IPS-18c (cell line): Measurements from ENCODE around the gene C16orf96.

Experiments
- H3K4me3 ChIP-seq: 2 replicates; pipeline ENCODE4 v1.7.0; 2013; ENCODE audit warnings: low read depth, mild to moderate bottlenecking, low read length, moderate library complexity; ENCODE audit not compliant: insufficient read depth
- H3K9me3 ChIP-seq: one replicate; pipeline ENCODE4 v1.6.1; 2013; ENCODE audit warnings: mild to moderate bottlenecking, low read length, moderate library complexity; ENCODE audit not compliant: control insufficient read depth, insufficient read depth

Gene C16orf96

DNA sequence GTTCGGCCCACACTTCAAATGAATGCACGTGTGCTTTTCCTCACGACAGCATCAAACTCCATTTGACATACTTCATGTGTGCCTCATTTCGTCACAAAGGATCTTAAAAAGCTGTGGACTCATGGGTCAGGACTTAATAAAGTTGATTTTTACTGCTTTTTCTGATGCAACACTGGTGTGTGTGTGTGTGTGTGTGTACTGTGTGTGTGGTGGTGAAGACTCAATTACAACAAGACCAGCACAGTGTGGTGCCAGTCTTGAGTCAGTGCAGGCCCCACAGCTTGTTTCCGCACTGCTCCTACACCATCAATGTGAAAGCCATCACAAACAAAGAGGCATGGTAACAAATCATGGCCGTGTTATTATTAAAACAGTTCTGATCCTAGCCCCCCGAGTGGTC is 35.2 kb upstream of the C16orf96 start:
- H3K4me3 ChIP-seq: no peak overlapping the region
- H3K9me3 ChIP-seq: no peaks in the 10 kb centered on the region

DNA sequence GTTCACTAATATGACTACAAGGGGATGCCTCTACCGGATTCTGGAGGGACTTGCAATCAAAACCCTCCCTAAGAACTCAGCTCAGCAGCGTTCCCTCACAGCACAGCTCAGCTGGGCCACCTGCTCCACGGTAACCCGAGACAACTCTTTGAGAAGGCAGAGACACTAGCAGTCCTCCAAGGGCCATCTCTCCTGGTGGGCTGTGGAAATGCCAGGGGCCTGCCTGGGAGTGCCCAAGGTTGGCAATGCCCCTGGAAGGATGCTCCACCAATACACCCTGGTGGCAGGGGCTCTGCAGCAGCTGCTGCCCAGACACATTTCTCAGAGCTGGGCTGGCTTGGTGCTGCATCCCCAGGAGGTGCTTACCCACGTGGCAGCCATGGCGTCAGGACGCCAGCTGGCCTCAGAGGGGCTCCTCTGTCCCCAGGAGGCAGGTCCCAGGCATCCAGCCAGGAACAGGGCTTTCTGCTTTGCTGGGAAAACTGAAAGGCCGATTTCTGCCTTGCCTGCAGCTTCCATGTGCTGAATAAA is 34.0 kb upstream of the C16orf96 start:
- Histone ChIP-seq H3K9me3 (peaks cover under 1% of the 10 kb centered on the region), H3K4me3 (no peak overlapping the region)

DNA sequence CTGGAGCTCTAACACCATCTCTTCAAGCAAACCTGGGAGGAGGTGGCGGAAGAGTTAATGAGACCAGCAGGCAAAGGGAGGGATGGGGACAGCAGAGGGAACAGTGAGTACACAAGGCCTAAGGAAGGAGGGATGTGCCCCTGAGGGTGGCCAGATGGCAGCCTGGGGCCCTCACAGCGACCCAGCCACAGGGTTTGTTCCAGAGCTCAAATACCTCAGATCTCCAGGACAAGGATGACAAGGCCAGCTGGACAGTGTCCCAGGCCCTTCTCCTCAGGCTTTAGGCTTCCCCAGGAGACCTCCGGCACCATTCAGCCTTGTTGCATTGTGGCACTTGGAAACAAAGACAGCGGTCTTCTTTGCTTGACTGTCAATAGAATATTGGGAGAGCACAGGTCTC is 32.5 kb upstream of the C16orf96 start:
- Histone ChIP-seq H3K9me3 (peaks cover 2% of the 10 kb centered on the region), H3K4me3 (no peak overlapping the region)

GRCh38 chr16:4524571-4524970 is 31.6 kb upstream of the C16orf96 start:
- Histone ChIP-seq H3K4me3 (no peak overlapping the region), H3K9me3 (peaks cover 2% of the 10 kb centered on the region)

GRCh38 chr16:4525069-4525468 is 31.1 kb upstream of the C16orf96 start:
- H3K4me3 ChIP-seq: no peak overlapping the region

GRCh38 chr16:4525634-4526277 is 30.4 kb upstream of the C16orf96 start:
- H3K4me3 ChIP-seq: no peak overlapping the region
- peaks cover 2% of the 10 kb centered on the region for H3K9me3 ChIP-seq

More at GRCh38 chr16:4525069-4525468, 31.1 kb upstream of the C16orf96 start:
- H3K9me3 ChIP-seq: peaks cover 2% of the 10 kb centered on the region

DNA sequence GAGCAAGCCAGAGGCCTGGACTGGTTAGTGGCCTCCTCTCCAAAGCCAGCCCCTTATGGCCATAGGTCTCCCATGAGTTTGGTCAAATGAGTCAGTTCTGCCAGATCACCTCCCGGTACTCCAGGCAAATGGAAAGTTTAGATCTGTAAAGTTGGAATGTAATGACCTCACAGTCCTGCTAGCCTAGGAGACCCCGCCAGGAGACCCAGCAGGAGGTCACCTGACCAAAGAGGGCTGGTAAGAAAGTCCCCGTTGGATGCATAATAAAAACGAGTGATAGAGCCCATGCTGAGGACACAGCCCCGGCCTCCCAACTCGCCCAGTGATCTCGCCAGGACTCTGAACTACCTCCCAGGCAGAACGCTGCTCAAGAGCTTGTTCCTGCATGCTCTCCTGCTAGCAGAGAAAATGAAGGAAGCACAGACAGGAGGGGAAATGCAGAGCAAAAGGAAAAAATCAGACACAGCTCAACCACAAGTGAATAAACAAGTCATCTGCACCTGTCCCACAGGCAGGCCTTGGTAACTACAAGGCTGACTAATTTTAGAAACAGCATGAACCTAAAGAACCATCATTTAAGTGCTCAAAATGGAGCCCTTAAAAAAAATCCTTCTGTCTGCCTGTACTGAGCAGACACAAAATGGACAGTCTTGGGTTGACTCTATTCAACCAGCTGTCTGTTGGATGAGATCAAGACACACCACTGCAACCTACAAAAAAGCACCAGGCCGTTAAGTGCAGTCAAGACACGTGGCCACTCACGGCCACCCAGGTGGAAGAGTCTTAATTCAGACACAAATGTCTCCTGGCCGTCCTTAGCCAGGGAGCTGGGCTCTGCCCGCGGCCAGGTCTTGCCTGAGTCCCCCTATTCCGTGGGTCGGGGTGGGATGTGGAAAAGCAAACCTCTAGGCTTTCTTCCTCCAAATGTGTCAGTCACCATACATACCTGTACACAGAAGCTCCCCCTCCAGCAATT is 26.8 kb upstream of the C16orf96 start:
- H3K4me3 ChIP-seq: no peak overlapping the region
- peaks cover 2% of the 10 kb centered on the region for H3K9me3 ChIP-seq

- H3K9me3 ChIP-seq: peaks cover 2% of the 10 kb centered on the region
Measured at GRCh38 chr16:4531811-4532210, 24.3 kb upstream of the C16orf96 start.

DNA sequence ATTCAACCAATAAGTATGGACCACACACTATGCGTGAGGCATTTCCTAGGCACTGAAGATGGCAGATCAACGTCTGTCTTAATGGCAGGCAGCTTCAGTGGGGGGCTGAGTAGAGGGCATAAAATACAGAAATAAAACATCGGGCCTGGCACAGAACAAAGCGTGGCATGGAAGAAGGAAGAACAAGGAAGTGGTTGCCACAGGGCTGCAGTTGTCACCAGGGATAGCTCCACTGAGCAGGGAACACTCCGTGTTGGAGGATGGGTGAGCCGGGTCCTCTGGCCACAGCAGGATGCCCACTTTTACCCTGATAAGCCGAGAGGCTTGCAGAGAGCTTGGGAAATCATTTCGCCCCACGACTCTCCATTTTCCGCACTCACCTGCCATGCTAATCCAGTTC is 23.9 kb upstream of the C16orf96 start:
- Histone ChIP-seq H3K4me3 (no peak overlapping the region), H3K9me3 (no peaks in the 10 kb centered on the region)

More at GRCh38 chr16:4531811-4532210, 24.3 kb upstream of the C16orf96 start:
- no peak overlapping the region for H3K4me3 ChIP-seq

GRCh38 chr16:4533490-4533889 is 22.6 kb upstream of the C16orf96 start:
- no peak overlapping the region for H3K4me3 ChIP-seq
- no peaks in the 10 kb centered on the region for H3K9me3 ChIP-seq

DNA sequence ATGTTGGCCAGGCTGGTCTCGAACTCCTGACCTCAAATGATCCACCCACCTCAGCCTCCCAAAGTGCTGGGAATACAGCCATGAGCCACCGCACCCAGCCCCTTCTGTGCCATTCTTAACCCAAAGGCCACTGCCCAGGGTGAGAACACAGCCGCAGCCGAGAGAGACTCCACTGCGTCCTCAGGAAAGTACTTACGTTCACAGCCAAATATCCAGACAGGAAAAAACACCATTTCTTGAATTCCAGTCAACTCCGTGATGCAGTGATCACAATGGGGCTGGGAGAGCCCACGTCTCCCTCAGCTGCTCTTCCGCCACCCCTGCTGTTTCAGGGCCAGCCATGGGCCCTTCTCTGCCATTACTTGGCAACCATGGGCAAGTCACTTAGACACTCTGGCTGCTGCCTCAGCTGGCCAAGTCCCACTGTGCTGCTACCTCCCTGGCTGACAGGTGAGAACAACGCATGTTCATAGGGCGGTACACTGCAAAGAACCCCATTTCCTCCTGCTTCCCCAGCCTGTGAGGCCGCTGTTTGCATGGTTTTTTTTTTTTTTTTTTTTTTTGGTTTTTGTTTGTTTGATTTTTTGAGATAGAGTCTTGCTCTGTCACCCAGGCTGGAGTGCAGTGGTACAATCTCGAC is 21.9 kb upstream of the C16orf96 start:
- H3K4me3 ChIP-seq: no peak overlapping the region
- H3K9me3 ChIP-seq: peaks cover 4% of the 10 kb centered on the region

- Histone ChIP-seq H3K4me3 (no peak overlapping the region; the same call in 1 of the 2 replicates), H3K9me3 (peaks cover 6% of the 10 kb centered on the region)
Measured at GRCh38 chr16:4535627-4536108, 20.5 kb upstream of the C16orf96 start.

GRCh38 chr16:4536391-4537106 is 19.6 kb upstream of the C16orf96 start:
- peaks cover 6% of the 10 kb centered on the region for H3K9me3 ChIP-seq
- H3K4me3 ChIP-seq: peak overlapping the region; percentile 88; the same call in 1 of the 2 replicates

DNA sequence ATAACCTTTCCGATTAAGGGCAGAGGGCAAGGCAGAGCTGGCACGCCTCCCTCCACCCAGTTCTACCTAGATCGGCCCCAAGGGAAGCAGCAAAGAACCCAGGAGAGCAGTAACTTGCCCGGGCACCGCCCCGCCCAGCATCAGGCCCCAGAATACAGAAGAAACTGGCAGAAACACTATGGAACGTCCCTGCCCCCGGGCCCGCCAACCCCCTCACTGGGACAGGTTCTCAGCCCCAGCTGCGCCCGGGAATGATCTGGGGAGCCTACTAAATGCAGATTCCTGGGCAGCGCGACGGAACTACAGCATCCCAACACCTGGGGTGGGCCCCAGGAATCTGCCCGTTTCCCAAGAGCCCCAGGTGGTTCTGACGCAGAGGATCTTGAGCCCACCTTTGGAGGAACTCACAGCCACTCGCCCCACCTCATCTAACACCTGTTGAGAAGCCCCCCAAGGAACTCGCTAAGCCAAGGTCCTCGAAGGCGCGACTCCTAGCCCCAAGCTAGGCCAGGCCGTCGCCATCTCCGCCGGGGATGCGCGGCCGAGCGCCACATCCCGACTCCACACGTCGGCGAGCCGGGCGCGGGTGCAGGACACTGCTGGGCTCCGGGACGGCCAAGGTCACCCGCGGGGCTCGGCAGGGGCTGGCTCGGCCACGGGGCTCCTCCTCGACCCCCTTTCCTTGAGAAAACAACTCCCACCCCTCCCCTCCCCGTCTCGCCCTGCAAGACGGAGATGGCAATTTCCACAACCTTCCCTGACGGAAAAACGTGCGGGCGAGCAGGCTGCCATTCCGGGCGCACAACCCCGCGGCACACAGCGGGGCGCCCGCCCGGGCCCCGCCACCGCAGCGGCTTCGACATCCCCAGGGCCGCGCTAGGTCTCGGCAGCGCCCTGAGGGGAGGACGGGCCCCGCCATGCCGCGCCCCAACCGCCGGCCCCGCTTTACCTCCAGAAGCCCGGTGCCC is 18.5 kb upstream of the C16orf96 start:
- Histone ChIP-seq H3K9me3 (peaks cover 6% of the 10 kb centered on the region), H3K4me3 (peak overlapping the region; percentile 88)

DNA sequence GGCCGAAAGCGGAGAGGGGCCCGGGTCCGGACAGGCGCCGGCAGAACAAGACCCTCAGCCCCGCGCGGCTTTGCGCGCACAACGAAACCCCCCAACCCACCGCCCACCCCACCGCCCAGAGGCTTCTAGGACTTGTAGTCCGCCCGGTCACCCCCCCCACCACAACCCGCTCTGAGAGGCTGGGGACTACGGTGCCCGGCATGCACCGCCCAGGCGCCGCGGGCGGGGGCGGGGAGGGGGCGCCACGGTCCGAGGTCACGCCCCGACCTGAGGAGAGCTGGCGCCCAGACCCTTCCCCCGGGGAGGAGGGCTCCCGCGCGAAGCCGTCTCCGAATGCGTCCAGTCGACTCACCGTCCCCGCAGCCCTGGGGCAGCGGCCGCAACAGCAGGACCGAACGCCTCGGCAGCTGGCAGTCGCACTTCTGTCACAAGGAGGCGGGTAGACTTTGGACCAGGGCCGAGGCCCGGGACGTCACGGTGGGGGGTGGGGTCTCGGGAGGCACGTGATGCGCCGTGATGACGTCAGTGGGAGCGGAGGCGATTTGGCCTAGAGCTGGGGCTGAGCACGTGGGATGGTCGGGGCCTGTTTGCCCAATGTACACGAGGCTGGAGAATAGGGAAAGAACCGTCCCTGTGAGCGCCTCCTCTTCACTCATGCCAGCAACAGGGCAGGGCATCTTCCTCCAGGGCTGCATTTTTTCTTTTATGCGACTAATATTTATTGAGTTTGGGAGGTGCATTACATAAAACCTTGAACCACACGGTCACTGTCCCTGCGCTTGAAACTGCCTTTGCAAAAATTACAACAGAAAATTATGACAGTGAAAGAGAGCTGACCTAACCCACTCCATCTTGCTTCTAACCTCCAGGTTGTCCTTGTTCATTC is 17.5 kb upstream of the C16orf96 start, which contains the start of gene CDIP1:
Gene CDIP1 (minus strand): TSS at position 424 of the 886 bp plus-strand sequence. CDS start 24,643 bp downstream, outside the sequence.
- Histone ChIP-seq H3K4me3 (peak within 1 kb of the TSS; percentile 88), H3K9me3 (peaks cover 6% of the 10 kb centered on the region)
